NCI-H2196 treated with DMSO at 0.1 percent for 48 hours (cell line): ENCODE measurements around the gene TIMM13.

Experiments used
- DNase-seq: peaks from one replicate; lab custom pipeline; 2025; ENCODE audit not compliant: unreplicated experiment; lab: John Stamatoyannopoulos, UW

Gene TIMM13

DNA sequence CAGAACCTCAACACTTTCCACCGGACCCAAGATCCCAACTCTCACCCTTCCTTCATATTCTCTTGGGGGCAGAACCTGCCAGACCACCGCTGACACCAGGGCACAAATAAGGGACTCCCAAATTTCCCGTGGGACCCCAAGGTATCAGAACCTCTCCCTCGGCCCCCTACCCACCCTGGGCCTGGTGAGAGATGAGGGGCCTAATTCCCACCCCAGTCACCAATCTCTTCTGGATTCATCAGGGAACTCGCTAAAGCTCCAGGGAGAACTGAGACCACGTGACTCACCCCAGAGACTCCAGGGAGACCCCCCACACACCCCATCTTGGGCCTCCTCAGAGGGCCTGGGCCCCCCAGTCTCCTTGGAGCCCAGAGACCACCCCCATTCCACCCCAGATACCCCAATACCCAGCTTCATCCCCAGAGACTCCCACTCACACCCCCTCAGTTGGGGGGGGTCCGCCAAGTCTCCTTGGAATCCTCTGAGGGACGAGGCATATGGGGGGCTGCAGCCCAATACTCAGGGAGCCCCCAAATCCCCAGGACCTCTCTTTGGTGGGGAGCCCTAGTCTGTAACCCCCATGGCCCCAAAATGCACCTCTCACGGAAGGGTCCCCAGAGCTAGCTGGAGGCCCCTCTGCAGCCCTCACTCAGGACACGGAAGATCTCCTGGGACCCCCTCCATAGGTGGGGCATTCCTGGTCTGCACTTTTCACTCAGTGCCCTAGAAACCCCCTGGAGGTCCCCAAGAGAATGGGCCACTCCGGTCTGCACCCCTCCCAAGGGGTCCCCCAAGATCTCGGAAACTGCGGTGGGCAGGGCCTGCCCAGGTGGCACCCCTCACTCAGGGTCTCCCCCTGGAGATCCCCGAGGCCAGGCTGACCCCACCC is 27.8 kb upstream of the TIMM13 start:
- DNase-seq: no peak

DNA sequence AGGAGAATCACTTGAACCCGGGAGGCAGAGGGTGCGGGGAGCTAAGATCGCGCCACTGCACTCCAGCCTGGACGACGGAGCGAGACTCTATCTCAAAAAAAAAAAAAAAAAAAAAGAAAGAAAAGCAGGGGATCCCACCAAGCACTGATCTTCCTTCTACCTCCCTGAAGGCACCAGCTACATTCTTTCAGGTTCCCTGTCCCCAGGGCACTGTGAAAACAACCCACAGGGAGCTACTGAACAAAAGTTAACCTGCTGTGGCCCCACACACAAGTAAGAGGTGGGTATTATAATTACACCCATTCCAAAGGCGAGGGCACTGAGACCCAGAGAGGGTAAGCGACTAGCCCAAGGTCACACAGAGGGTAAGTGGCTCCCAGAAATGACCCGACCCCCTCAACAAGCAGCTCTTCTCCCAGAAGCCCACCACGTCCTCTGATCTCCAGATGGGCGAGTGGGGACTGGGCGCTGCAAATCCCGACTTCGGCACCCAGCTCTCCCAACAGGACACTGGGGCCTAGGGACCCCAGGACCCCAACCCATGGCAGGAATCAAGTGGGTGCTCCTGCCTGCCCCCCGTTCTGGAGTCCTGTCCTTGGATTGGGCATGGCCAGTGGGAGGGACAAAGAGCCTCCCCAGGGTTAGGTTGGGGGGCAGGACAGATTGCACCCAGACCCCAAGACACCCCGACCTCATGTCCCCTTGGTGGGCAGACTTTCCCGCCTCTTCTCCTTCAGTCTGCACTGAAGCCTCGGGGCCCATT is 27.0 kb upstream of the TIMM13 start:
- no peak for DNase-seq

DNA sequence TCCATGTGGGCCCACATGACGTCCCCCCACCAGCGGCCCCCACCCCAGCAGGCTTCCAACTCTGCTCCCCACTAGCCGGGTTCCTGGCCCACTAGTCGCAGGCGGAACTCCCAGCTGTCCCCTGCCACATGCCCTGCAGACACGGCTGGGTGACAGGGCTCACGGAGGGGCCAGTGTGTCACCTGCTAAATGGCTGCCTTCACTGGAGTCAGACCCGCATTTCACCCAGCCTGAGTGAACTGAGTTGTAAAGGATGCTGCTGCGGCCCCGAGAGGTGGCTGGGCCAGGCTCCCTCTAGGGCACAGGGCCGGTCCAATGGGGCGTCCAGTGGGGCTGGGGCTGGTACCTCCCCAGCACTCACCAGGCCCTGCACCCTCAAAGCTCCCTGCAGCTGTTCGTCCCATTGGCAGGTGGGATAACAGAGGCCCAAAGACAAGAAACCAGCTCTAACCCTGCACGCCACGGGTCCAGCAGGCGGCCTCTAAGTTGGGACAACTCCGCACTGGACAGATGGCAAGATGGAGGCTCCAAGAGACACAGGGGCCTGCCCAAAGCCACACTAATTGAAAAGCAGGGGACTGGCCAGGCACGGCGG is 26.1 kb upstream of the TIMM13 start:
- DNase-seq: no peak

DNA sequence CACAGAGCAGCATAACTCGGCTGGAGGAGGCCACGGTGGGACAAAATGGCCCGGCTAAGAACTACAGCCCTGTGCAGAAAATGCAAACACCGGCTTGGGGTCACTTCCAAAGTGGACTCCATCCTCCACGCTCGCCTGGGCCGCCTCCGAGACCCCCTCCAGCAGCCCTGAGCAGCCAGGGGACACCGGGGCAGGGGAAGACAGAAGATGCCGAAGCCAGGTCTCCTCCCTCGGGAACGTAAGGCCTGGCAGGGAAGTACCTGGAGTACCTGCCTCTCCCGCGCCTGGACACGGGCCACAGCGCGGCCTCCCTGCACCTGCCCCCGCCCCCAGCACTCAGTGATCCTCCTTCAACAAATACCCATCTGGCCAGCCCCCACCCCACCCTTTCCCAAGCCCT is 24.4 kb upstream of the TIMM13 start:
- no peak for DNase-seq

DNA sequence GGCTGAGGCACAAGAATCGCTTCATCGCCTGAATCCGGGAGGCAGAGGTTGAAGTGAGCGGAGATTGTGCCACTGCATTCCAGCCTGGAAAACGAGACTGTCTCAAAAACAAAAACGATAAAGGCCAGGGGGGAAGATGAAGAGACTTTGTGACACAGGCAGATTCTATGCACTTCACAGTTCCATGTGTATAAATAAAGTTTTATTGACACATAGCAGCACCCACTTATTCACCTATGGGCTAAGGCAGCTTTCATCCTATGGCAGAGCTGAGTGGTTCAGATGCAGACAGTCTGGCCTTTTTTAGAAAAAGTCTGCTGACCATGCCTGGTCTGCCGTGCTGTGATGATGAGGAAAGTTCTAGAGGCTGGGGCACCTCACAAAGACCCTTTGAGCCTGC is 23.8 kb upstream of the TIMM13 start:
- DNase-seq: no peak

DNA sequence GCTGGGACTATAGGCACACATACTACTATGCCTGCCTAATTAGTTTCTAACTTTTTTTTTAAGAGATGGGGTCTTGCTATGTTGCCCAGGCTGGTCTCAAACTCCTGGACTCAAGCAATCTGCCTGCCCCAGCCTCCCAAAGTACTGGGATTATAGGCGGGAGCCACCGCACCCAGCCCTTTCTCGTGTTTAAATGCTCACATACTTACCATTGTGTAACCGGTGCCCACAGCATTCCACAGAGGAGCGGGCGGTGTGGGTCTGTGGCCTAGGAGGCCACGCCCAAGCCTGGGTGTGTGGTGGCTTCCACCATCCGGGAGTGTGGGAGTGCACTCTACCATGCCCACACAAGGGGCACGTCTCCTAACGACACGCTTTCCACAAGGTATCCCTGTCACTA is 21.6 kb upstream of the TIMM13 start:
- DNase-seq: no peak

DNA sequence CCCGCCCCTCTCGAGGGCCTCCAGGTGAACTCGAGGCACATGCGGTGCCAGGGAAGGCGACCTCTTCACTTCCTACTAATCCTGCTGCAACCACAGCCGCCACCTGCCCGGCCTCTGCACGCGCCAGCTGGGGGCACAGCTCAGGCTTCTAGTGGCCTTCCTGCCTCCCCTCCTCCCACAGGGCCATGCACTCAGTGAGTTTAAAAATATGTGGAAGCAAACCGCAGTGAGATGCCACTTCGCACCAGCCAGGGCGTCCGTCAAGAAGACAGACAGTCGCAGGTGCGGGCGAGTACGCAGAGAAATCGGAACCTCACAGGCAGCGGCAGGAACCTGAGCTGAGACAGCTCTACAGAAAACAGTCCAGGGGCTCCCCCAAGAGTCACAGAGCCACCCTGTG is 19.0 kb upstream of the TIMM13 start:
- peak; percentile 11 for DNase-seq

DNA sequence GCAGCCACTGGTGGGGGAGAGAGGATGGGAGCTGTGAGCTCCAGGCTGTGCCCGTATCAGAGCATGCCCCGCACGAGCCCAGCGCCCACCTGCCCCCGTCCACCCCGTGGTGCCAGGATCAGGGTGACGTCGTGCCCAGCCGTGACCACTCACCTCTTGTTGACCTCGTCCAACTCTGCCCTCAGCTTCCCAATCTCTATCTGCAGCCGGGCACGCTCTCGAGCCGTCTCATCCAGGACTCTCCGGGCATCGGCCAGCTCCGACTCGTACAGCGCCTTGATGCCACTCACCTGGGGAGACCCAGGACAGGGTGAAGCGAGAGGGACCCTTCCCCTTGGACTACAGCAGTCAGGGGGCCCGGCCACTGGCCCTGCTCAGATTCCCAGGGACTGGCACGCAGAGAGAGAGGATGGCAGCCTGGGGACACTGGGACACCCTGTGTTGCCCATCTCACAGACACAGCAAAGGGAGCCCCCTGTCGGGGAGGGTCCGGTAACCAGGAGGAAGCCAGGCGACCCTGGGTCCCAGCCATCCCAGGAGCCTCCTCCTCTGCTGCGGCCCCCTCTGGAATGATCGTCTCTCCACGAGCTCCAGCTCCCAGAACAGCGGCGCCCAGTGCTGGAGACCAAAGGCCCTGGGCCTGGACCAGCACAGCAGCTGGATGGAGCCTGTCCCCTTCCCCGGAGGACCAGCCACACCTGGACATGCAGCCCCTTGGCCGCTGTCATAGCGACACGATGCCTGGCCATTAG is 17.0 kb upstream of the TIMM13 start:
- no peak for DNase-seq

DNA sequence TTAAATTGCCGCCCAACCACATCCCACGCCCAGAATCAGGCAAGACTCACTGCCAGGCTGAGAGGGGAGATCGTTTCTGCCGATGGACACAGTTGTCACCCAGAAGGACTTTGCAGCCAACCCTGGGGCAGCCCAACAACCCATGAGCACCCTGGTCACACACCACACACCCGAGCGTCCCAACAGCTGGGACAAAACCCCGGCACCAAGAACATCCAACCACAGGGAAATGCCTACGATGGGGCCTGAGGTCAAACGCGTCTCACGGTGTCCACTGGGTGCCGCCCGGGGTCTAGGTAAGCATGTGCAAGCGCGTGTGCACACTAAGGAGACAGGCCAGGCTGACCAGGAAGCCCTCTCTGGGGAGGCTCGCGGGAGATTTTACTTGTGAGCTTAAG is 16.4 kb upstream of the TIMM13 start:
- no peak for DNase-seq

DNA sequence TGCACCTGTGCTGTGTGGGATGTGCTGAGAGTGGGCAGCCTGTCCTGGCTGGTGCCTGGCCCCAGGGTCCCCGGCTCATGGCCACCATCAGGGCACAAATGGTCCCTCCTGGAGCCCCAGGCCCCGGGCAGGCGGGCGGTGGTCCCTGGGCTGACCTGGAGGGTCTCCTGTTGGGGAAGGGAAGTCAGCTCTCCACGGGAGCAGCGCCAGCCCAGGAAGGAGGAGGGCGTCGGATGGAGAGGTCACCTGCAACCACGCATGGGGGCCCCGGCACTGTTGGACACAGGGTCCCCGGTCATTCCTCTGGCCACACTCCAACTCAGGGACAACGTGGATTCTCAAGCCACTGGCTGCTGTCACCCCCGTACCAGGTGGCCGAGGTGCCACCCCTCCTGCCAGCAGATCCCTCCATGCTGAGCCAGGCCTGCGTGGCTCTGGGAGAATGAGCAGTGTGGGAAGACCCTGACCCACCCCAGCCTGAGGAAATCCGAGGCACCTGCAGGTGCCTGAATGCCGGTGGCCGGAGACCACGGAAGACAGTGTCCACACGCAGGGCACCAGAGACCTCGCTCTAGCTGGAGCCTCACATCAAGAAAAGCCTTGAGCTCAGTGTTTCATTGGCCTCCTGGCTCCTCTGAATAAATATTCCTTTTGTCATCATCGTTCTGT is 15.9 kb upstream of the TIMM13 start:
- DNase-seq: no peak

DNA sequence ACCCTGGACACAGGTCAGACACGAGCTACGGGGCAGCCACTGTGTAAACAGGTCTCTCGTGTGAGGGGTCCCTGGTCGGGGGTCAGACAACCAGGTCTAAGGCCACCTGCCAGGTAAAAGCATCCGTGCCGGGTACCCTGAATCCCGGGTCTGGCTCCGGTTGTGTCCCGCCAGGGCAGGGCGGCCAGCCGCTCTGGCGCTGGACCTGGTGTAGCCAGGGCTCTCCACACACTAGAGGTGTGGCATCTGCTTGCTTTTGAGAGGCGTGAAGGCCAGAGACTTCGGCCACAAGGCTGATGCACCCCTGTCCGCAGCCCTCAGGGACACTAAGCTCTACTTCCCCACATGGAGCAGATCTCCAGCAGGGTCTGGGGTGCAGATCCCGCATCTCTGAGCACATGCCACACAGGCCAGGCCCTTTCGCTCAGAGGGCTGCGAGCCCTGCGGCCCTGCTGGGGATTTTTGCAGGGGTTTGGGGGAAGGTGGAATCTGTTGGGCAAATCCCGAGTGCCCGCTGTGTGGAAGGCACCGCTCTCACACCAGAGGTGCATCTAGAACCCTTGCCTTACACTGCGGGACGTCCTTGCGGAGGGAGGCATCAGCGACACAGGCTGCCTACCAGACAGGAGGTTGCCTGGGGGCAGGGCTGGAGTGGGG is 13.8 kb upstream of the TIMM13 start:
- no peak for DNase-seq

DNA sequence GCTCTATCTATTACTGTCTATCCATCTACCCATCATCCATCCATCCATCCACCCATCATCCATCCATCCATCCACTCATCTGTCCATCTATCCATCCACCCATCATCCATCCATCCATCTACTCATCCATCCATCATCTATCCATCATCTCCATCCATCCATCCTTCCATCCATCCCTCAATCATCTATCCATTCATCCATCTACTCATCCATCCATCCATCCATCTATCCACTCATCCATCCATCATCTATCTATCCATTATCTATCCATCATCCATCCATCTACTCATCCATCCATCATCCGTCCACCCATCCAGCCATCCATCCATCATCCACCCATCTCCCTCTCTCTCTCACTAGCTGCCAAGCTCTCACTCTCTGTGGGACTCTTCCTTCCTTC is 13.1 kb upstream of the TIMM13 start:
- no peak for DNase-seq

DNA sequence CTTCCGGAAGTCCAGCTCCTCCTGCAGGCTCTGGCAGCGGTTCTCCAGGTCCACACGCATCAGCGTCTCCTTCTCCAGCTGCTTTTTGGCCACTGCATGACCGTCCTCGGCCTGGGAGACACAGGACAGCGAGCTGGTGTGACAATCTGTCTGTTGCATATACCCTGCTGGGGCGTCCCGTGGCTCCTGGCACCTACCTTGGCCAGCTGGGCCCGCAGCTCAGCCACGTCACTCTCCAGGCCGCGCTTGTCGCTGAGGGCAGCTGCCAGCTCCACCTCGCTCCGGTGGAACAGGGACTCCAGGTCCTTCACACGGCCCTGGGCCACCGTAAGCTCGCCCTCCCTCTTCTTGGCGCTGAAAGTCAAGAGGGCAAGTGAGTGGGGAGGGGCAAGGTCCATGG is 10.8 kb upstream of the TIMM13 start:
- DNase-seq: no peak

DNA sequence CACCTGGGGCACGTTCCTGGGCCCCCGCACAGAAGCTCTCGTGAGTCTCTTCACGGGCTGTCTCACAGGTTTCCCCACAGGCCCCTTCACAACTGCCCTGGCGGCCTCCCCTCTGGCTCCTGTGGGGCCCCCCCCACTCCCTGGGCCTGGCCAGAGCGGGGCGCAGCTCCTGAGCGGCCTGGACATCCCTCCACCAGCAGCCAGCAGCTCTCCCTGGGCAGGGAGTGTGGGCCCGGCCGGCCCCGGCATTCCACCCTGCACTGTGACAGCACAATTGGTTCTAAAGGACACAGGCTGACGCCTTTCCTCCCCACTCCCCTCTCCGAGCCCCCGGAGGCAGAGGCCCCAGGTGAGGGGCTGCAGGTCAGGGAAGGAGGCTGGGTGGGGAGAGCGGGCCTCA is 9.5 kb upstream of the TIMM13 start:
- no peak for DNase-seq

DNA sequence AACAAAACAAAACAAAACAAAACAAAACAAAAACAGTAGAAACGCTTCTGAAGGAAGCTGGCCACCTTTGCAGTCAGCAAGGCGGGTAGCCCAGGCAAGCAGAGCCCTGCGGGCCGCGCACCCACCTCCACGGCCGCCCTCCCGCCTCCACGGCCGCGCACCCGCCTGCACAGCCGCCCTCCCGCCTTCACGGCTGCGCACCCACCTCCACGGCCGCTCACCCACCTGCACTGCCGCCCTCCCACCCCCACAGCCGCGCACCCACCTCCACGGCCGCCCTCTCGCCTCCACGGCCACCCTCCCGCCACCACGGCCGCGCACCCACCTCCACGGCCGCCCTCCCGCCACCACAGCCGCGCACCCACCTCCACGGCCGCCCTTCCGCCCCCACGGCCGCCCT is 9.0 kb upstream of the TIMM13 start:
- DNase-seq: no peak

DNA sequence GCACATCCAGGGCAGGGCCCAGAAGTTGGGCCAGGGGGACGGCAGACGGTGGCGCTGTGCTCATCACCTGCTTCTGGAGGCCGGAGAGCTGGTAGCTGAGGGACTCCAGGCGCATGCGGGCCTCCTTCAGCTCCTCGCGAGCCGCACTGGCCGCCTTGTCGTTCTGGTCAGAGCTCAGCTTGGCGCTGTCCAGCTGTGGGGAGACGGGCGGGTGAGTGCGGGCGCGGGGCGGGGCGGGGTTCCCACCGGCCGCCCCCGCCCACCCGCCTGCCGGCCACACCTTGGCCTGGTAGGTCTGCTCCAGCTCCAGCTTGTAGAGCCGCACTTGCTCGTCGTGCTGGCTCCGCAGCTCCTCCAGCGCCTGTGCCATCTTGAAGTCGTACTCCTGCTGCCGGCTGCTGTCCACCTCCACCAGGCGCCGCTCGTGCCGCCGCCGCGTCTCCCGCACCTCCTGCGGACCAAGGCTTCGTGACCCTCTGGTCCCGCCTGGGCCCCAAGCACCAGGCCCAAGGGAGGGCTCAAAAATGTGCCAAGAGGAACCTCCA is 7.4 kb upstream of the TIMM13 start:
- no peak for DNase-seq

DNA sequence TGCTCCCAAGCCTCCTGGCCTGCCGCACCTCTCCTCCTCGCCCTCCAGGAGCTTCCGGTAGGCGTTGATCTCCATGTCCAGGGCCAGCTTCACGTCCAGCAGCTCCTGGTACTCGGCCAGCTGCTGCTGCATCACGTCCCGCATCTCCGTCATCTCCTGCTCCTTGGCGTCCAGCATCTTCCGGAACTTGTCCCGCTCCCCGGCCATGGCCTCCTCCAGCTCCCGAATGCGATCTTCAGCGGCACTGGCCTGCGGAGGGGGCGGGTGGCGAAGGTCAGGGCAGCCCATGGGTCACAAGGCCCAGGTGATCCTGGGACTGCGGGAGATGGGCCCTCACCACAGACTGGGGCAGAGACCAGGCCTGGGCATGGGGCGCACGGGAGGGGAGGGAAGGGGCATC is 6.9 kb upstream of the TIMM13 start:
- no peak for DNase-seq

DNA sequence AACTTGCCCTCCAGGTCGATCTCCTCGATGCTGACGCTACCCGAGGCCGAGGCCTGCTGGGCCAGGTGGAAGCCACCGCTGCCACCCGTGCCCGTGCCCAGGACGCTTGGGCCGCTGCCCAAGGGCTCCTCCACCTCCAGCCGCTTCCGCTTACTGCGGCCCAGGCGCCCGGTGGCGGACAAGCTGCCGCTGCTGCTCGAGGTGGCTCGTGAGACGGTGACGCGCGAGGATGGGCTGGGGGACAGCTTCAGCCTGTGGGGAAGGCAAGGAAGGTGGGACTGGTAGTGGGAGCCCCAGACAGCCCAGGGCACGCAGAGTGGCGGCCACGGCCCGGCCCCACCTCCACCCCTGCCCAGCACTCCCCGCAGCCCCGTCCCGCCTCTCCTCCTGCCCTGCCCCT is 6.5 kb upstream of the TIMM13 start:
- DNase-seq: no peak

DNA sequence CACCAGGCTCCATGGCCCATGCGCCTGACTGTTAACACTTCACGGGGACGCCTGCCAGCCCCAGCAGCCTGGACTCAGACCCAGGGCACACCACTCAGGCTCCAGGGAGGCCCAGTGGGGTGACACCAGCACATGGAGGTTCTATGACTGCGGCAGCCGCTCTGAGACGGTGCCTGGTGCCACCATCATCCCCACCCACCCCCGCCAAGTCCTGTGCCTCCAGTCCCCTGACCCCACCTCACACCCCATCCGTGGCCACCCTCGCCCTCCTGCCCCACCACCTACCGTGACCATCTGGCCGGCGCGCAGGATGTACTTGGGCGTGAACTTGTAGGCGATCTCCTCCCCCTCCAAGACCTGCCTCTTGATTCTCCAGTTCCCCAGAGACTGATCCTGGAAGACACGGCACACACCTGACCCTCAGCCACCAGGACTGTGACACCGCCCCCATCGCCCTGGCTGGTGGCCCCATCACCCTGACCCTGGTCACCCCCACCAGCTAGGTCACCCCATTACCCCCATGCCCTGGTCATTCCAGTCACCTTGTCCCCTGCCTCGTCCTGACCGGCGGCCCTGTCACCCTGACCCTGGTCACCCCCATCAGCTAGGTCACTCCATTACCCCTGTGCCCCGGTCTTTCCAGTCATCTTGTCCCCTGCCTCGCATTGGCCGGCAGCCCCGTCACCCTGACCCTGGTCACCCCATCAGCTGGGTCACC is 4.9 kb upstream of the TIMM13 start:
- no peak for DNase-seq
